Heart right ventricle (tissue), 16 donors: Measurements from ENCODE around the gene NXNL1. TPM values are rescaled to one million over a fixed set of nuclear protein-coding genes. Genes with fewer than 3 reads are reported as not detected.
"Not testable (repeated sequence)": the region's sequence is repeated elsewhere in the genome, so short reads cannot be mapped to it uniquely, and the experiment has no call there.

Source experiments
- ATAC-seq, 8 donors: fragments of 200-7000 bp; cut with Tn5 transposase; one replicate each; pipeline ENCODE4 v1.9.1; 2020; ENCODE audit warnings: mild to moderate bottlenecking in 8 of 8, moderate library complexity in 8 of 8, moderate number of reproducible peaks in 1 of 8
- DNase-seq, 2 donors: peaks; one replicate each; pipeline ENCODE4 v3.0.0-alpha.2; 2020
- H3K27ac ChIP-seq, 10 donors: fragments of 200-600 bp; sonication (generic) in 2 of 10; one replicate each; pipeline versions ENCODE4 v1.5.0 to v1.8.0; 2020 to 2022; ENCODE audit warnings: mild to moderate bottlenecking in 3 of 10
- H3K27me3 ChIP-seq, 7 donors: fragments of 200-600 bp; one replicate each; pipeline ENCODE4 v1.8.0; 2021 to 2022; ENCODE audit warnings: mild to moderate bottlenecking in 2 of 7
- H3K36me3 ChIP-seq, 9 donors: fragments of 200-600 bp; sonication (generic) in 1 of 9; one replicate each; pipeline versions ENCODE4 v1.5.0 to v1.8.0; 2020 to 2022; ENCODE audit warnings: mild to moderate bottlenecking in 2 of 9
- H3K4me1 ChIP-seq, 9 donors: fragments of 200-600 bp; sonication (generic) in 1 of 9; one replicate each; pipeline versions ENCODE4 v1.5.0 to v1.8.0; 2020 to 2022; ENCODE audit warnings: mild to moderate bottlenecking in 4 of 9
- H3K4me3 ChIP-seq, 10 donors: fragments of 200-600 bp; sonication (generic) in 2 of 10; one replicate each; pipeline versions ENCODE4 v1.5.0 to v1.8.0; 2020 to 2022; ENCODE audit warnings: mild to moderate bottlenecking in 7 of 10, moderate library complexity in 2 of 10
- H3K9me3 ChIP-seq, 11 donors: fragments of 200-600 bp in 10 of 11; sonication (generic) in 2 of 11; one replicate each; pipeline versions ENCODE4 v1.5.0 to v1.8.0; 2013 to 2022; ENCODE audit warnings: mild to moderate bottlenecking in 2 of 11, control low read depth in 1 of 11, moderate library complexity in 1 of 11
- CTCF ChIP-seq, 9 donors: fragments of 200-600 bp; sonication (generic) in 2 of 9; IDR thresholded peaks; one replicate each; pipeline versions ENCODE4 v1.5.0 to v1.8.0; 2021 to 2022; ENCODE audit warnings: antibody characterized with exemption in 9 of 9, mild to moderate bottlenecking in 5 of 9, moderate library complexity in 1 of 9
- WGBS, 2 donors: extraction: QIAGEN DNeasy Blood & Tissue Kit; methylation state at CpG; one replicate each; pipeline ENCODE4 v1.1.7; 2013; ENCODE audit warnings: inconsistent platforms in 1 of 2; 5-methylcytosine and 5-hydroxymethylcytosine counted together
- intact Hi-C, 10 donors: fragments of 100-400 bp; cut with DNase I; formaldehyde crosslinking; loops; one replicate each; pipeline versions ENCODE4 v1.11.1 to v1.14.2; 2022
- polyA plus RNA-seq, 2 donors: library from polyadenylated mRNA; stranded (reverse); fragments of 200-250 nt; gene quantifications; one replicate each; pipeline ENCODE4 v1.2.3, GENCODE V29; 2013
- total RNA-seq, 10 donors: library from RNA; stranded (reverse); fragmentation: NEBNext Ultra II Directional in 3 of 10; extraction: Animal tissue kit (Norgen Biotek cat#: 25700) in 3 of 10; gene quantifications; one replicate each; pipeline versions ENCODE4 v1.2.1 to v1.2.4, GENCODE V29; 2021 to 2023
- donor health status: Arrhythmogenic right ventricular cardiomyopathy.
- donor health status: ischemic (EF 13 %, LVEDD 7.1; RV severe dilation, severe dysfunction).
- donor health status: healthy with polysubstance abuse.
- donor health status: DM: no; HTN: yes; CAD: no.
- donor health status: DM: no; HTN: no; CAD: no.
- donor health status: ischemic (EF 25% LVEDD 6.9; RV normal size, moderate dysfunction).
- donor health status: ischemic (EF 25% LVEDD 5.7; RV mildly dilated, moderate dysfunction).
- donor health status: healthy.
- donor health status: DM: yes; HTN: yes; CAD: no.
- donor health status: Ischemic cardiomyopathy.
- donor health status: ischemic (EF 35%, LVEDD 5.7; RV mildly dilated, moderate dysfunction).
- donor health status: nonischemic (EF 11% LVEDD 7.7; RV severe dilation, severe dysfunction).
- donor health status: DM: yes; HTN: yes; CAD: no.
- donor health status: PGD.
- donor health status: ischemic (EF 29% LVEDD 5.4; RV normal size, mild dysfunction).
- donor health status: nonischemic (EF 23%, LVEDD 6.1; RV moderate dilation, normal function).

Gene NXNL1
- total and polyA plus RNA-seq, 12 donors: 0.42 to 1.1 (median 0.58) TPM; not detected in 7

GRCh38 chr19:17499648-17500446 is 39.1 kb upstream of the NXNL1 start:
- Histone ChIP-seq H3K36me3 (peaks cover 0 to 80% (median 23%) of the 10 kb centered on the region in 9 donors), H3K4me3 (no peak overlapping the region), H3K27ac (peak overlapping the region in 8 of 10 donors; percentile 32 to 69 (median 58)), H3K9me3 (no peaks in the 10 kb centered on the region), H3K4me1 (peaks cover 0 to 44% (median 25%) of the 10 kb centered on the region in 9 donors), H3K27me3 (no peaks in the 10 kb centered on the region)
- WGBS, 2 donors: 44 to 53% methylated on average over 21 of the region's 21 CpGs
- DNase-seq (no peak), ATAC-seq (peak; percentile 13 to 48 (median 22))
- intact Hi-C loops: no loop called here
- no peak for TF ChIP-seq CTCF (IDR thresholded peaks at IDR 0.05)

GRCh38 chr19:17499025-17499424 is 38.3 kb upstream of the NXNL1 start:
- H3K4me3 ChIP-seq, H3K9me3 ChIP-seq, intact Hi-C loops, ATAC-seq, H3K27me3 ChIP-seq, DNase-seq: not testable (repeated sequence)
- 62 to 67% methylated on average over 12 of the region's 12 CpGs for WGBS, 2 donors
- peak overlapping the region in 3 of 10 donors; percentile 43 to 69 (median 58) for H3K27ac ChIP-seq
- peak in 3 of 9 donors; percentile 17 to 34 (median 28) for TF ChIP-seq CTCF (IDR thresholded peaks at IDR 0.05)
- H3K36me3 ChIP-seq: peaks cover 0 to 74% (median 23%) of the 10 kb centered on the region in 9 donors
- peaks cover 0 to 44% (median 25%) of the 10 kb centered on the region in 9 donors for H3K4me1 ChIP-seq

GRCh38 chr19:17497149-17497798 is 36.5 kb upstream of the NXNL1 start:
- intact Hi-C loops: no loop called here
- H3K27ac ChIP-seq: no peak overlapping the region
- no peaks in the 10 kb centered on the region for H3K27me3 ChIP-seq
- peaks cover 0 to 44% (median 25%) of the 10 kb centered on the region in 9 donors for H3K4me1 ChIP-seq
- no peak overlapping the region for H3K4me3 ChIP-seq
- H3K36me3 ChIP-seq: peaks cover 0 to 58% (median 19%) of the 10 kb centered on the region in 9 donors
- DNase-seq: no peak
- 67 to 75% methylated on average over 41 of the region's 41 CpGs for whole genome bisulfite sequencing, 2 donors
- TF ChIP-seq CTCF (IDR thresholded peaks at IDR 0.05): no peak
- peak in 1 of 8 donors; percentile 20 for ATAC-seq
- H3K9me3 ChIP-seq: no peaks in the 10 kb centered on the region

GRCh38 chr19:17496337-17496997 is 35.7 kb upstream of the NXNL1 start:
- ATAC-seq: peak; percentile 49 to 77 (median 70)
- Histone ChIP-seq H3K4me1 (peaks cover 0 to 44% (median 25%) of the 10 kb centered on the region in 9 donors), H3K27ac (no peak overlapping the region), H3K9me3 (no peaks in the 10 kb centered on the region), H3K27me3 (no peaks in the 10 kb centered on the region), H3K4me3 (no peak overlapping the region), H3K36me3 (peaks cover 0 to 53% (median 19%) of the 10 kb centered on the region in 9 donors)
- DNase-seq: peak; percentile 62 to 75
- 47 to 49% methylated on average over 14 of the region's 14 CpGs for WGBS, 2 donors
- TF ChIP-seq CTCF (IDR thresholded peaks at IDR 0.05): peak; percentile 63 to 94 (median 84)
- intact Hi-C loops: no loop called here
